Activated T-cell treated with anti-CD3 and anti-CD28 coated beads, Interleukin-2, amount 50 U/mL, for 4 hours (primary cell): Measurements from ENCODE around the gene DENND1A. TPM values are rescaled to one million over a fixed set of nuclear protein-coding genes. Genes with fewer than 3 reads are reported as not detected.

Experiments used
- ATAC-seq, 2 donors: fragments of 200-7000 bp; cut with Tn5 transposase; one replicate each; pipeline ENCODE4 v1.10.0; 2021
- DNase-seq: peaks from one replicate; pipeline ENCODE4 v3.0.0-alpha.2; 2020
- H3K27me3 Mint-ChIP-seq: one replicate; pipeline ENCODE4 v1.8.0; 2021; ENCODE audit warnings: low read depth, mixed read lengths
- H3K36me3 Mint-ChIP-seq: one replicate; pipeline ENCODE4 v1.8.0; 2022; ENCODE audit warnings: mixed read lengths; ENCODE audit not compliant: insufficient read depth
- H3K4me1 Mint-ChIP-seq: one replicate; pipeline ENCODE4 v1.8.0; 2021; ENCODE audit warnings: low read depth, mixed read lengths
- H3K4me3 Mint-ChIP-seq: one replicate; pipeline ENCODE4 v1.8.0; 2021; ENCODE audit warnings: mild to moderate bottlenecking, moderate library complexity, mixed read lengths
- H3K9me3 Mint-ChIP-seq: one replicate; pipeline ENCODE4 v1.8.0; 2021; ENCODE audit warnings: mixed read lengths
- total RNA-seq, 3 donors: library from RNA; stranded (reverse); gene quantifications; one replicate each; pipeline ENCODE4 v1.2.1, GENCODE V29; 2021

DENND1A gene
- total RNA-seq, 3 donors from 2014 or later: 15.5 to 21.7 (median 16.9) TPM

GRCh38 chr9:123471843-123472570, 457.9 kb downstream of the DENND1A start:
- peaks cover 3% of the 10 kb centered on the region for H3K36me3 Mint-ChIP-seq
- DNase-seq (no peak), ATAC-seq (no peak)
- no peaks in the 10 kb centered on the region for H3K27me3 Mint-ChIP-seq
- H3K4me3 Mint-ChIP-seq: no peak overlapping the region
- no peaks in the 10 kb centered on the region for H3K9me3 Mint-ChIP-seq
- no peaks in the 10 kb centered on the region for H3K4me1 Mint-ChIP-seq

GRCh38 chr9:123470991-123471770, 458.7 kb downstream of the DENND1A start:
- no peaks in the 10 kb centered on the region for H3K9me3 Mint-ChIP-seq
- no peak overlapping the region for H3K4me3 Mint-ChIP-seq
- no peaks in the 10 kb centered on the region for H3K4me1 Mint-ChIP-seq
- DNase-seq (no peak), ATAC-seq (no peak)
- peaks cover 1% of the 10 kb centered on the region for H3K36me3 Mint-ChIP-seq
- no peaks in the 10 kb centered on the region for H3K27me3 Mint-ChIP-seq

GRCh38 chr9:123470121-123470782, 459.7 kb downstream of the DENND1A start:
- DNase-seq: no peak
- Mint-ChIP-seq H3K4me3 (no peak overlapping the region), H3K9me3 (no peaks in the 10 kb centered on the region), H3K27me3 (no peaks in the 10 kb centered on the region), H3K36me3 (no peaks in the 10 kb centered on the region), H3K4me1 (no peaks in the 10 kb centered on the region)
- ATAC-seq: no peak

GRCh38 chr9:123469282-123469681, 460.6 kb downstream of the DENND1A start:
- Mint-ChIP-seq H3K27me3 (no peaks in the 10 kb centered on the region), H3K36me3 (peaks cover 1% of the 10 kb centered on the region), H3K9me3 (no peaks in the 10 kb centered on the region), H3K4me1 (no peaks in the 10 kb centered on the region), H3K4me3 (no peak overlapping the region)
- DNase-seq: no peak
- no peak for ATAC-seq

GRCh38 chr9:123468541-123468940, 461.4 kb downstream of the DENND1A start:
- H3K36me3 Mint-ChIP-seq: peaks cover 3% of the 10 kb centered on the region
- H3K27me3 Mint-ChIP-seq: no peaks in the 10 kb centered on the region
- H3K9me3 Mint-ChIP-seq: no peaks in the 10 kb centered on the region
- no peaks in the 10 kb centered on the region for H3K4me1 Mint-ChIP-seq
- DNase-seq: no peak
- no peak for ATAC-seq
- H3K4me3 Mint-ChIP-seq: no peak overlapping the region

GRCh38 chr9:123465304-123465703, 464.6 kb downstream of the DENND1A start:
- H3K4me1 Mint-ChIP-seq: no peaks in the 10 kb centered on the region
- DNase-seq: no peak
- ATAC-seq: no peak
- H3K4me3 Mint-ChIP-seq: no peak overlapping the region
- no peaks in the 10 kb centered on the region for H3K27me3 Mint-ChIP-seq
- peaks cover 7% of the 10 kb centered on the region for H3K36me3 Mint-ChIP-seq
- no peaks in the 10 kb centered on the region for H3K9me3 Mint-ChIP-seq

- DNase-seq: no peak
- Mint-ChIP-seq H3K4me1 (no peaks in the 10 kb centered on the region), H3K9me3 (no peaks in the 10 kb centered on the region), H3K4me3 (no peak overlapping the region), H3K36me3 (peaks cover 17% of the 10 kb centered on the region), H3K27me3 (no peaks in the 10 kb centered on the region)
- ATAC-seq: no peak
These were observed 469.8 kb downstream of the DENND1A start for GRCh38 chr9:123460091-123460490.

GRCh38 chr9:123457583-123457982, 472.3 kb downstream of the DENND1A start:
- Mint-ChIP-seq H3K4me3 (no peak overlapping the region), H3K4me1 (no peaks in the 10 kb centered on the region), H3K9me3 (no peaks in the 10 kb centered on the region), H3K36me3 (peaks cover 26% of the 10 kb centered on the region), H3K27me3 (no peaks in the 10 kb centered on the region)
- ATAC-seq (no peak), DNase-seq (no peak)

- H3K27me3 Mint-ChIP-seq: no peaks in the 10 kb centered on the region
- H3K4me3 Mint-ChIP-seq: no peak overlapping the region
- no peak for DNase-seq
- H3K9me3 Mint-ChIP-seq: no peaks in the 10 kb centered on the region
- no peak for ATAC-seq
- H3K36me3 Mint-ChIP-seq: peaks cover 34% of the 10 kb centered on the region
- H3K4me1 Mint-ChIP-seq: no peaks in the 10 kb centered on the region
These were observed 473.9 kb downstream of the DENND1A start for GRCh38 chr9:123456011-123456410.

GRCh38 chr9:123455187-123455586, 474.7 kb downstream of the DENND1A start:
- Mint-ChIP-seq H3K4me3 (no peak overlapping the region), H3K36me3 (peaks cover 41% of the 10 kb centered on the region), H3K9me3 (no peaks in the 10 kb centered on the region), H3K27me3 (no peaks in the 10 kb centered on the region), H3K4me1 (no peaks in the 10 kb centered on the region)
- no peak for ATAC-seq
- no peak for DNase-seq

- Mint-ChIP-seq H3K4me3 (no peak overlapping the region), H3K27me3 (no peaks in the 10 kb centered on the region), H3K9me3 (no peaks in the 10 kb centered on the region), H3K36me3 (peaks cover 41% of the 10 kb centered on the region), H3K4me1 (no peaks in the 10 kb centered on the region)
- DNase-seq: no peak
- no peak for ATAC-seq
These were observed 475.6 kb downstream of the DENND1A start for GRCh38 chr9:123454361-123454760.

- Mint-ChIP-seq H3K4me3 (no peak overlapping the region), H3K27me3 (no peaks in the 10 kb centered on the region), H3K9me3 (no peaks in the 10 kb centered on the region), H3K4me1 (no peaks in the 10 kb centered on the region), H3K36me3 (peaks cover 41% of the 10 kb centered on the region)
- ATAC-seq (no peak), DNase-seq (no peak)
These were observed 476.1 kb downstream of the DENND1A start for GRCh38 chr9:123453831-123454321.

GRCh38 chr9:123453076-123453667, 476.8 kb downstream of the DENND1A start:
- H3K36me3 Mint-ChIP-seq: peaks cover 43% of the 10 kb centered on the region
- no peaks in the 10 kb centered on the region for H3K4me1 Mint-ChIP-seq
- ATAC-seq (no peak), DNase-seq (no peak)
- no peak overlapping the region for H3K4me3 Mint-ChIP-seq
- no peaks in the 10 kb centered on the region for H3K27me3 Mint-ChIP-seq
- no peaks in the 10 kb centered on the region for H3K9me3 Mint-ChIP-seq

GRCh38 chr9:123450996-123451395, 478.9 kb downstream of the DENND1A start:
- no peaks in the 10 kb centered on the region for H3K27me3 Mint-ChIP-seq
- no peak overlapping the region for H3K4me3 Mint-ChIP-seq
- ATAC-seq (no peak), DNase-seq (no peak)
- H3K36me3 Mint-ChIP-seq: peaks cover 55% of the 10 kb centered on the region
- no peaks in the 10 kb centered on the region for H3K9me3 Mint-ChIP-seq
- H3K4me1 Mint-ChIP-seq: no peaks in the 10 kb centered on the region
